Measurements from ENCODE around the gene SCAMP4.

GRCh38 chr19:1863638-1864479 lies 41.3 kb upstream of the SCAMP4 start:
- TF ChIP-seq CTCF (IDR thresholded peaks at IDR 0.05) = no peak
- TF ChIP-seq POLR2A (IDR thresholded peaks at IDR 0.05) = no peak

Measured in sigmoid colon (tissue), 3 donors.